ENCODE data around the gene ZNF385A.

The ZNF385A gene

DNA sequence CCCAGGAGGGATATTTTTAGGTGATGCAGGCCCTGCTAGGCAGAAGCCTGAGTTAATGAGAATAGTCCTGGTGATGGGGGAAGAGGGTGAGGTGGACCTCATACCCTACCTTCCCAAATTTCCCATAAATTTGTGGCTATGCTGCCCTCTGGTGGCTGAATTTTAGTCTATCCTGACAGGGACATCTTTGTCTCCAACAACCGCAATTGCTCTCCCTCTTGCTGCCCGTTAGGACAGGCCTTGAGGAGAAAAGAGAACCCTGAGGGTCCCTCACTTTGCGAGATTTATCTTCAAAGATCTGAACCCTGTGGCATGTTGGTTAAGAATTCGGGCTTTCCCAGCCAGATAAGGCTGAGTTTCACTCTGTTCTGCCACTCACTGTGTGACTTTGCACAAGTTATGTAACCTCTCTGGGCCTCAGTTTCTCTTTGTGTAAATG is 9.8 kb upstream of the ZNF385A start:
- Mint-ChIP-seq H3K27ac (peak overlapping the region; percentile 26), H3K9me3 (no peaks in the 10 kb centered on the region), H3K4me1 (peaks cover 41% of the 10 kb centered on the region), H3K4me3 (no peak overlapping the region), H3K27me3 (peaks cover 8% of the 10 kb centered on the region), H3K36me3 (peaks cover 59% of the 10 kb centered on the region)
- CTCF ChIA-PET, result interaction anchor here (1.0 to 4.0 kb wide), 7 partner anchors 9 to 180 kb away, joined by 3 to 26 read pairs (median 5); no protein-coding TSS in a partner anchor
- DNase-seq, result peak; percentile 51

DNA sequence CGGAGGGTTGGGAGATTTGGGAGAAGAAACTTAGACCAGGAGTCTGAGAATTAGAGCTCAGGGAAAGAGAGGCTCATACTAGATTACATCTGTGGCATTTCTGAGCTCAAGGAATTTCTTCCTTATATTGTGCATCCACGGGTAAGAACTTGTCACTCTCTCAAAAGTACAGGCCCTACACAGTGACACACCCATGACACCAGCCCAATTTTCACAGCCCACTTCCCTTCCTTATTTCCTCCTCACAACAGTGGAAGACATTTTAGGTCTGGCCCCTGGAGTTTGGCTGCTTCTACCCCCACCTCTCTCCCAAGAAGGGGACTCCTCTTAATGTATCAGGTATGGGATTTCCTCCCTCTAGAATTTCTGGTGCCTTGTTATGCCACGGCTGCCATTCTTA is 9.2 kb upstream of the ZNF385A start:
- peaks cover 39% of the 10 kb centered on the region for H3K4me1 Mint-ChIP-seq
- DNase-seq, result no peak
- CTCF ChIA-PET, result interaction anchor here (0.8 to 4.0 kb wide), 12 partner anchors 10 to 180 kb away, joined by 3 to 26 read pairs (median 3); no protein-coding TSS in a partner anchor
- peaks cover 8% of the 10 kb centered on the region for H3K27me3 Mint-ChIP-seq
- H3K9me3 Mint-ChIP-seq, result no peaks in the 10 kb centered on the region
- peaks cover 57% of the 10 kb centered on the region for H3K36me3 Mint-ChIP-seq
- peak overlapping the region; percentile 20 for H3K27ac Mint-ChIP-seq
- H3K4me3 Mint-ChIP-seq, result no peak overlapping the region

DNA sequence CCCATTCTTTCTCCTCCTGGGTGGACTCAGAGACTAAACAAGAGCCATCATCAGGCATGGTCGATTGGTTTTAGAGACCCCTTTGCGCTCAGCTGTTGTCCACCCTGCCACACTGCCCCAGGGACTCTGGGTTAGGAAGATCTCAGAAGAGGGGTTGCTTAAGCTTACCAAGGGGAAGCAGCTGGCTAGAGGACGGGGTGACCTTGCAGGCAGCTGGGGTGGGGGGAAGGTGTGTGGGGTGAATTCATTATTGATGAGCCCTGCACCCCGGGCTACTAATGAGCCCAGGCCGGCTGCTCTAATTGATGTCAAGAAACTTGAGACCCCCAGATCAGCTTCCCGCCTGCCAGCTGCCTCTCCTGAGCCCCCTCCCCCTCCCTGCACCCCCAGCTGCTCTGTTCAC is 8.7 kb upstream of the ZNF385A start:
- CTCF ChIA-PET, result interaction anchor here (0.8 to 4.0 kb wide), 14 partner anchors 11 to 179 kb away, joined by 3 to 26 read pairs (median 3); no protein-coding TSS in a partner anchor
- peaks cover 8% of the 10 kb centered on the region for H3K27me3 Mint-ChIP-seq
- H3K27ac Mint-ChIP-seq, result no peak overlapping the region
- DNase-seq, result no peak
- H3K4me1 Mint-ChIP-seq, result peaks cover 39% of the 10 kb centered on the region
- peaks cover 52% of the 10 kb centered on the region for H3K36me3 Mint-ChIP-seq
- no peak overlapping the region for H3K4me3 Mint-ChIP-seq
- no peaks in the 10 kb centered on the region for H3K9me3 Mint-ChIP-seq

DNA sequence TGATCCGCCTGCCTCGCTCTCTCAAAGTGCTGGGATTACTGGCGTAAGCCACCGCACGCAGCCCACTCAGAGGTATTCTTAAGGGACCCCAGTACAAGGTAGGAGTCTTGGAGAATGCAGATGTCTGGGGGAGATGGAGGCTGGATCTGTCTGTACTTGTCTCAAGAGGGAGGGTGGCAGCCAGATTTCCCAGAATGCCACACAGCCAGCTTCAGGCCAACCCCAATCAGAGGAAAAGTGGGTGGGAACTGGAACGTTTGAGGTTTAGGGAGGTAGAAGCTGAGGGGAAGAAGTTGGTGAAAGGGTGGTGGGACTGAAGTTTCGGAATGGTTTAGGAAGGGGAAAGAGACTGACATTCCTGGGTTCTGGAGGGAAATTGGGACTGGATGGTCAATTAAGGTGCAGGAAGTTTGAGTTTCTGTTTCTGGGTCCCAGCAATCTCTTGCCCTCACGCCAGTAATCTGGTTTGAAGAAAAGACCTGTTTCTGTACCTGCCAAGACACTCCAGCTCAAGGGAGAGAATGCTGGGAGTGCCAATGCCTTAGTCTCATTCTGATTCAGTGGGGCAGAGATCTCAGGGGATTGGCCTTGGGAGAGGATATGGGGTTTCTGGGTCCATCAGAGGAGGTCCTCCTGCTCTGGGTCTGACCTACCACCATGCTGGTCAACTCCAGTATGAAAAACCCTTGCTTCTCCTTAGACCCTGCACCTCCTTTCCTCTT is 8.1 kb upstream of the ZNF385A start:
- CTCF ChIA-PET, result interaction anchor here (0.9 to 4.0 kb wide), 10 partner anchors 10 to 179 kb away, joined by 3 to 26 read pairs (median 4); no protein-coding TSS in a partner anchor
- Mint-ChIP-seq H3K4me1 (peaks cover 39% of the 10 kb centered on the region), H3K27ac (no peak overlapping the region), H3K27me3 (peaks cover 8% of the 10 kb centered on the region), H3K4me3 (no peak overlapping the region), H3K36me3 (peaks cover 47% of the 10 kb centered on the region), H3K9me3 (no peaks in the 10 kb centered on the region)
- no peak for DNase-seq

DNA sequence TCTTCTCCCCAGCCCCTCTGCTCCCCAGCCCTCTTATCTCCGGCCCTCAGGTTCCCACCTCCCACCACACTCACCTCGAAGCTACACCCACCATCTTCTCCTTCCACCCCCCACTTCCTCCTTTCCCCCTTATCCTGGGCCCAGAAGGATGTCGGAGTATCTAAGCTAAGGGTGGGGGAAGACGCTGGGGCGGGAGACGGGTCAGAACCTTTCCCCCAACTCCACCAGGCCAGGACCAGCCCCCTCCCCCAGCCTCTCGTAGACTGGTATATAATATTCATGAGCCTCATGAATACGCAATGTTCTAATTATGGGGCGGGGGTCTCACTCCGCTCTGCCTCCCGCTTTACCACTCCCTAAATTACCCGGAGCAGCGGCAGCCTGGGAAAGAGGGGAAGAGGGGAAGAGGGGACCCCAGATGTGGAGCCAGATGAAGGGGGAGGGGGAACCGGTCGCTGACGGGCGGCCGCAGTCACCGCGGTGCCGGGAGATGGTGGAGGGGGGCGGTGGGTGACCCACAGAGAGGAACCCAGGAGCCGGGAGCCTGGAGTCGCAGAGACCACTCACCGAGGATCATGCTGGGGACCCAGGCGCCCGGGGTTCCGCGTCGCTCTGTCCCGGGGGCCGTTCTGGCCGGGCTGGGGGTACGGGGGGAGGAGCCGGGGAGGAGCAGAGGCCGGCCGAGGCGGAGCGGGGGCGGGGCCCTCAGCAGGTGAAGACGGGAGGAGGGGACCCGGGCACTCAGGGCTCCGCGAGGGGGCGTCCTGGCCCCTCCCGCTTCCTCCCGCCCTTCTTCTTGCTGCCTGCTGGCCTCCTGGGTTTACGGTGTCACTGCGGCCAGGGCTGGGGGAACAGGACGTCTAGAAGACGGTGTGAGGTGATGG is 6.4 kb upstream of the ZNF385A start:
- CTCF ChIA-PET, result interaction anchor here (1.1 to 4.0 kb wide), 4 partner anchors 10 to 47 kb away, joined by 5 to 26 read pairs (median 14); no protein-coding TSS in a partner anchor
- peaks cover 8% of the 10 kb centered on the region for H3K27me3 Mint-ChIP-seq
- peak; percentile 79 for DNase-seq
- H3K4me3 Mint-ChIP-seq, result peak overlapping the region; percentile 68
- peaks cover 33% of the 10 kb centered on the region for H3K36me3 Mint-ChIP-seq
- H3K27ac Mint-ChIP-seq, result no peak overlapping the region
- H3K4me1 Mint-ChIP-seq, result peaks cover 35% of the 10 kb centered on the region
- H3K9me3 Mint-ChIP-seq, result no peaks in the 10 kb centered on the region

DNA sequence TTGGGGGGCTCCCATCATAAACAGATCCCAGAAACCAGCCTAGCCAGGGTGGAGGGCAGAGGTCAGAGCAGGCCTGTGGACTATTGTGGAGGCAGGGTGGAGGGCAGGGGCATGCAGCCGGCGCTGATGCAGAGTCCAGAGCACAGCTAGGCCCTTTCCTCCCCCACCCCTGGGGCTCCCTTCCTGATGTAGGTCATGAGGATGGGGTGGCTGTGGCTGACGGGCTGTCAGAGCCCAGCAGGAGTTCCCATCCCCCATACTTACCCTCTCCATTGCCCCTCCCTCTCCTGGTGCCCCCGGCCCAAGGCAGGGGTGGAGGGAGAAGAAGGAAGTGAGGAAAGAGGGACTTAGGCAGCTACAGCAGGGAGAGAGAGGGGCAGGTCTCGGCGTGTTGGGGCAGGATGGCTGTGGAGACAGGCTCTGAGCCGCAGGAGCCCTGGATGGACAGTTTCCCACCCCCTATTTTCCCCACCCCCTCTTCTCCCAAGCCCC is 5.7 kb upstream of the ZNF385A start:
- peak overlapping the region; percentile 19 for H3K4me3 Mint-ChIP-seq
- CTCF ChIA-PET, result interaction anchor here (1.1 to 4.0 kb wide), 3 partner anchors 10 to 48 kb away, joined by 3 to 16 read pairs (median 5); no protein-coding TSS in a partner anchor
- peaks cover 35% of the 10 kb centered on the region for H3K4me1 Mint-ChIP-seq
- H3K27ac Mint-ChIP-seq, result peak overlapping the region; percentile 39
- H3K27me3 Mint-ChIP-seq, result peaks cover 11% of the 10 kb centered on the region
- H3K9me3 Mint-ChIP-seq, result no peaks in the 10 kb centered on the region
- no peak for DNase-seq
- H3K36me3 Mint-ChIP-seq, result peaks cover 29% of the 10 kb centered on the region

DNA sequence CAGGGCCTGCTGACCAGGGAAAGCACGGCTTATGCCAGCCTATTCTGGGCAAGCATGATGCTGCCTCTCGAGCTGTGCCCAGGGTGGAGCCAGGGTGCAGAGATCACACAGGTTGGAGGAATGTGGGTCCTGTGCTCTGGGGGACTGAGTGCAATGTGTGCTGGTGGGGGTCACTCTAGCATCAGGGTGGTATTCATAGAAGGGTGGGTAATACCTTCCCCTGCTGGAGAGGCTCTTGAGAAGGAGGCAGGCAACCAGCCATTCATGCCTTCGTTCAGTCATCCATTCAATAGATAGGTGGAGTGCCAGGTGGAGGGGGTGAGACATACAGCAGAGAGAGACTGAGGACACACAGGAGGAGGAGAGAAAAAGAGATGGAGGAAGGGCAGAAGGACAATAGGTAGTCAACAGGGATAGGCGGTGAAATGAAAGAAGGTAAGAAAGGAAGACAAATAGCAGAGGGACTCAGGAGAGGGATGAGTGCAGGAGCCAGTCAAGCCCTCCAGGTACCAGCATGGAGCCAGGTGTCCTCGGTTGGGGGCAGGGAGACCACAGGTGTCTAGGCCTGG is 5.2 kb upstream of the ZNF385A start:
- no peak for DNase-seq
- CTCF ChIA-PET, result interaction anchor here (1.1 kb wide), 2 partner anchors 9 to 10 kb away, joined by 3 to 5 read pairs; no protein-coding TSS in a partner anchor
- Mint-ChIP-seq H3K27me3 (peaks cover 14% of the 10 kb centered on the region), H3K4me3 (peak overlapping the region; percentile 19), H3K4me1 (peaks cover 30% of the 10 kb centered on the region), H3K9me3 (no peaks in the 10 kb centered on the region), H3K27ac (no peak overlapping the region), H3K36me3 (peaks cover 24% of the 10 kb centered on the region)

DNA sequence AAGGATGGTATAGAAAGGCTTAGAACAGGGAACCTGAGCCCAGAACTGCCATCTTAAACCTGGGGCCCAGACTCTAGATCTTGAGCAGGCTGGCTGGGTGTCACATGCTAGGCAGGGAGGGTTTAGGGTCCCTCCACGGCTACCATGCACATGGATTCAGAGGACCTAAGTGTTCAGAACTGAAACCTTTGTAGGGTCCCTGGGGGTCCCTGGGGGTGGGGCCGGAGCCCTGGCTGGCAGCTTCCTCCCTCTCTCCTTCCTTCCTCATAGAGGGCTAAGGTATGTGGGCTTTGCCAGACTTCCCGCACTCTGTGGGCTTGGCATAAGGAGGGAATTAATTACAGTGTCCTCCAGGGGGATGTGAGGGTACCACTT is 4.6 kb upstream of the ZNF385A start:
- Mint-ChIP-seq H3K4me3 (no peak overlapping the region), H3K36me3 (peaks cover 18% of the 10 kb centered on the region), H3K27ac (no peak overlapping the region), H3K4me1 (peaks cover 24% of the 10 kb centered on the region), H3K9me3 (no peaks in the 10 kb centered on the region), H3K27me3 (peaks cover 20% of the 10 kb centered on the region)
- no peak for DNase-seq
- CTCF ChIA-PET, result interaction anchor here (1.1 kb wide), 1 partner anchor 10 kb away, joined by 3 read pairs; no protein-coding TSS in a partner anchor

DNA sequence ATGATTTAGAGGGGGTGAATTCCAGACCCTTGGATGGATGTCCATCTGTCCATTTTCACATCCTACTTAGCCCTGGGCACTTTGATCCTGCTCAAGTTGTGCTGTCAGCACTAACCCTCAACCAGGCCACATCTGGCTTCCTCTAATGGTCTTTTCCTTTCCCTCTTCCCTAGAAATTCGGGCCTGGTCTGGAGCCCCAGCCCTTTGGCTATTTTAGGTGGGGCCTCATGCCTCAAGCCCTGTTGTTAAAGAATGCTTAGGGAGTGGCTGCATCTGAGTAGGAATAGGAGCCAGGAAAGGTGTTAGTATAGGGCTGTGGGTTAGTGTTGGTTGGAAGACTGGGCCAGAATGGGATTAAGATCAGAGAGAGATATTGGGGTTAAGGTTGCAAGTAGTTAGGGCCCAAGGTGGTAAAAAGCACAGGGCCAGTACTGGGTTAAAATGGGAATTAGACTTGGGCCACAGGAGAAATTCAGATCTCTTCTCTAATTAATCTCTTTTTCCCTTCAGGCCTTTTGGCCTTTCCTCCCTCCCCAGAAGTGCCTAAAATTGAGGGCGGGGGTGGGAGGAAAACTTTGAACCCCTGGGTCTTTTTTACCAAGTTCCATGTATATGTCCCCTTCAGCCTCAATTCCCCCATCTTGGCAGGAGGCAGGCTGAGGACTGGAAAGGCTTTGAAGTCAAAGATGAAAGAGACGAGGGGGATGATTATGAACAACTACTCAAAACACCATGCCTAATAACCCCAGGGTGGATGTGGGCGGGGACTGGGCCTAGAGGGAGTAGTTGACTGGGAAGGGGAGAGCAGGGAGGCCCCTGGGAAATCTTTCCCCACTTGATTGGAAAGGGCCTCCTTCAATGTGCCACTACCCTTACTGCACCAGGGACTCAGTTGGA is 4.0 kb upstream of the ZNF385A start:
- Mint-ChIP-seq H3K36me3 (peaks cover 12% of the 10 kb centered on the region), H3K9me3 (no peaks in the 10 kb centered on the region), H3K27ac (no peak overlapping the region), H3K4me3 (no peak overlapping the region), H3K4me1 (peaks cover 18% of the 10 kb centered on the region), H3K27me3 (peaks cover 20% of the 10 kb centered on the region)
- DNase-seq, result no peak
- CTCF ChIA-PET, result interaction anchor here (0.7 to 1.2 kb wide), 2 partner anchors 9 to 151 kb away, joined by 3 to 5 read pairs; no protein-coding TSS in a partner anchor

DNA sequence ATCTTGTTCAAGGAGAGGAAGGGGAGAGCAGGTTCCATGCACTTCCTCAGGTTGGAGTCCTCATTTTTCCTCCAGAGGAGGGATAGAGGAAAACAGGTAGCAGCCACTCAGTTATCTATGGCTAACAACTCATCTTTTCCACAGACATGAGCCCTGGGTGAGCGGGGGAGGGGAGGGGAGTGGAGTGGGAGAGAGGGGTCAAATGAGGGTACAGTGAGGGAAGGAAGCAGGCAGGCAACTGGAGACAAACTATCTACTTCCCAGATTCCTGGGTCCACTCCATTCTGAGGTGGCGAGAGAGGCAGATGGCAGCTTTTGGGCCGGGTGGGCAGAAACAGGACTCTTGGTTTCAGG is 2.6 kb upstream of the ZNF385A start:
- DNase-seq, result no peak
- Mint-ChIP-seq H3K36me3 (peaks cover 5% of the 10 kb centered on the region), H3K4me1 (peaks cover 12% of the 10 kb centered on the region), H3K4me3 (no peak overlapping the region), H3K27me3 (peaks cover 20% of the 10 kb centered on the region), H3K27ac (no peak overlapping the region), H3K9me3 (no peaks in the 10 kb centered on the region)
- CTCF ChIA-PET, result no interaction called here

DNA sequence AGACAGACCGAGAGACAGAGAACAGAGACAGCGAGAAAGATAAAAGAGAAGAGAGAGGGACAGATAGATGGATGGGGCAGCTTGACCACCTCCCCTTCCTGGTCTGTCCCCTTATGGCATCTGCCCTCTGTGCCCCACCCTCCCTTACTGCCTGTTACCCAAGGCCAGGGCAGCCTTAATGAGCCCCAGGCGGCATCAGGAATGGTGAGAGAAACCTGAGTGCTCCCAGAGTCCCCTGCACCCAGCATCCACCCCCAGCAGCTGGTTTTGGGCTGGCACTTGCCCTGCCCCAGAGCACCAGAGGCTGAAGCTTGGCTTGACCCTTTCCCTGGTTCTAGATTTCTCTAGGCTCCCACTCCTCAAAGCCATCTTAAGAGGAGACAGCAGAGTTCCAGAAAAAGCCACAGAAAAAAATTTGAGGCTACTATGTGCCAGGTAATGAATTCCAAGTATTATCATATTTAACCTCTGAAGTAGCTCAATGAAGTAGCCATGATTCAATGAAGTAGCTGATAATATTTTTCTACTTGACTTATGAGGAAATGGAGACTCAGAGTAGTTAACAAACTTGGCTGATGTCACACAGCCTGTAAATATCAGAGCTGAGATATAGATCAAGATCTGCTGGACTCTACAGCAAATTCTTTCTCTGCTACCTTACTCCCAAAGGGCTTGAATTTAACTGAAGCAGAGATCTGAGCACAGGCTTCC is 2.0 kb upstream of the ZNF385A start:
- CTCF ChIA-PET, result interaction anchor here (0.8 to 1.5 kb wide), 2 partner anchors 9 to 13 kb away, joined by 4 to 7 read pairs; no protein-coding TSS in a partner anchor
- H3K4me3 Mint-ChIP-seq, result no peak overlapping the region
- H3K36me3 Mint-ChIP-seq, result peaks cover under 1% of the 10 kb centered on the region
- no peaks in the 10 kb centered on the region for H3K9me3 Mint-ChIP-seq
- H3K27me3 Mint-ChIP-seq, result peaks cover 18% of the 10 kb centered on the region
- peaks cover 7% of the 10 kb centered on the region for H3K4me1 Mint-ChIP-seq
- no peak for DNase-seq
- no peak overlapping the region for H3K27ac Mint-ChIP-seq

DNA sequence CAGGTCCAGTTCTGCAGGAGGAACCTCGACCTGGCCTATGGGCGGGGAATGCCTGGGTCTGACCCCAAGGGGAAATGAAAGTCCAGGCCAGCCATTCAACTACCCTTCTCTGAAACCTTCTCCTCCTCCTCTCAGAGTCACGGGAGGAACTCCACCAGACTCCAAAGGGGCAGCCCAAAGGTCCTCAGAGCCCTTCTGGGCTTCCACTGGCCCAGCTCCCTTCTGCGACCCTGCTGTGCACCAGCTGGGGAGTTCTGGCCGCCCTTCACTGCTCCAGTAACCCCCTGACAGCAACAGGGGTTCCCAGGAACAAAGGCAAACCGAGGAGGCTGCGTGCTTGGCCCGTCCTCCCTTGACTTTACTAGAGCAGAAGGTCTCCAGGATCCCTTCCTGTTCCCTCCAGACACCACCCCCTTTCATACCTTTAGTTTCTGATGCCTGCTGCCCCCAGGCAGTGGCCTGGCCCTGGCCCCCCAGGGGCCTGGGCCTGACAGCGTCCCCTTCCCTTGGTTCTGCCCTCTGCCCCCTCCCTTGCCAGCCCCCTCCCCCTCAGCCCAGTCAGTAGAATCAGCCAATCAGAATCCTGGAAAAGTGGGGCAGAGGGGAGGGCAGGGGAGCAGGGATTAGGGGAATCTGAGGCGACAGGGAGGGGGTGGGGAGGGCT is 850 bp upstream of the ZNF385A start:
- peaks cover 3% of the 10 kb centered on the region for H3K4me1 Mint-ChIP-seq
- H3K27me3 Mint-ChIP-seq, result peaks cover 17% of the 10 kb centered on the region
- CTCF ChIA-PET, result interaction anchor here (0.6 to 1.5 kb wide), 3 partner anchors 14 to 25 kb away, joined by 3 to 7 read pairs (median 4); no protein-coding TSS in a partner anchor
- H3K36me3 Mint-ChIP-seq, result no peaks in the 10 kb centered on the region
- H3K27ac Mint-ChIP-seq, result no peak overlapping the region
- DNase-seq, result no peak
- H3K4me3 Mint-ChIP-seq, result no peak overlapping the region
- H3K9me3 Mint-ChIP-seq, result no peaks in the 10 kb centered on the region

Measured in activated naive CD4-positive, alpha-beta T cell treated with anti-CD3 and anti-CD28 coated beads, Interleukin-2, amount 10 ng/mL, durations not matched to agents 7 days and 5 days (primary cell).